GM19193 (cell line): Measurements from ENCODE around the gene HRH2.

Source experiments
- POLR2A ChIP-seq: IDR thresholded peaks from 4 replicates; pipeline ENCODE4 v1.6.1; 2011; ENCODE audit not compliant: insufficient read depth, insufficient read length; ENCODE audit errors: extremely low read depth

HRH2 gene

GRCh38 chr5:175659546-175660253 is 1.8 kb downstream of the HRH2 start:
- TF ChIP-seq POLR2A, result no peak

GRCh38 chr5:175663186-175664184 is 5.6 kb downstream of the HRH2 start:
- TF ChIP-seq POLR2A, result no peak

DNA sequence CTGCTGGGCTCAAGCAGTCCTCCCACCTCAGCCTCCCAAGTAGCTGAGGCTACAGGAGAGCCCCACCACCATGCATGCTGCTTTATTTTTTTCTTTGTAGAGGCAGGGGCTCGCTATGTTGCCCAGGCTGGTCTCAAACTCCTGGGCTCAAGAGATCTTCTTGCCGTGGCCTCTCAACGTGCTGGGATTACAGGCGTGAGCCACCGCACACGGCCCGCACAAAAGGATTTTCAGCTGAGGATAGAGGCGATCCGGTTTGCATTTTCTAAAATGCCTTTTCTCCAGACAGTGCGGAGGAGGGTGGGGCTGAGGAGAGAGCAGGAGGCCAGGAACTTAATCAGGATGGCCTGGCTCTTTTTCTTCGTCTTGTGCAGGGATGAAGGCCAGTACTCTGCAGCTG is 6.9 kb downstream of the HRH2 start:
- no peak for TF ChIP-seq POLR2A

DNA sequence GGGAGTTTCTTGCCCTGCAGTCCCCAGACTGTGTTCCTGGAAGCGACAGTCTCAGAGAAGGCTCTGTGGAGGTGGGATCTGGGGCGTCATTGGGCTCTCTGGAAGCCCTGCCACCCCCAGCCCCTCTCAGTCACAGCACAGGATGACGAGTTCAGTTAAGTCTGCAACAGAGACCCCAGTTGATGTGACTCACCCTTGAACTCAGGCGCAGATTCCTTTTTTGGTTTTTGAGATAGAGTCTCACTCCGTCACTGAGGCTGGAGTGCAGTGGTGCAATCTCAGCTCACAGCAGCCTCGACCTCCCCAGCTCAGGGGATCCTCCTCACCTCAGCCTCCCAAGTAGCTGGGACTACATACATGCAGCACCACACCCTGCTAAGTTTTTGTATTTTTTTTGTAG is 8.3 kb downstream of the HRH2 start:
- TF ChIP-seq POLR2A, result no peak

- no peak for TF ChIP-seq POLR2A
Measured at GRCh38 chr5:175668006-175668405, 10.1 kb downstream of the HRH2 start.

- TF ChIP-seq POLR2A, result no peak
Measured at GRCh38 chr5:175670372-175670771, 12.5 kb downstream of the HRH2 start.

- no peak for TF ChIP-seq POLR2A
Measured at GRCh38 chr5:175671013-175671412, 13.1 kb downstream of the HRH2 start.

- TF ChIP-seq POLR2A, result no peak
Measured at GRCh38 chr5:175672976-175673648, 15.2 kb downstream of the HRH2 start.

DNA sequence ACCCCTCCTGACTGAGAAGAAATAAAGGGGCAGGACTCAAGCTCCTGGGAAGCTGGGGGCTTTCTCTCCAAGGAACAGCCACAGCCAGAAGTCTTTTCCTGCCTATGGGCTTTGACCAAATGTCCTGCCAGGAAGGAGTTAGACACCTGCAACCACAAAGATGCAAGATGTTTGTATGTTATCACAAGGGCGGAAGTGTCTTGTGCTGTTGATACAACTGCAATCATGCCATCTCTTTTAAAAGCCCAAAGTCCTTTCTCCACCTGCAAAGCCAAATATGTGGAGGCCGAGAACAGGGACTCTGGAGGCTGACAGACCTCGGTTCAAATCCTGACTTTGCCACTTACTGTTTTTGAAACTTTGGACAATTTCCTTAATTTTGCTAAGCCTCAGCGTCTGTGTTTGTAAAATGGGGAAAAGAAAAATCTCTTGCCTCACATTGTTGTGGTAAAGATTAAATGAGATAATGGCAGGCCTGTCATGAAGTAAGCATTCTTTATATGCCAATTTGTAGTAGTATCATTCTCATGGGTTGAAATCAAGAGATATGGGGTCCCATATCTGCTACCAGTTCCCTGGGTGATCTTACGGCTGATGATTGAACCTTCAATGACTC is 17.0 kb downstream of the HRH2 start:
- no peak for TF ChIP-seq POLR2A

- no peak for TF ChIP-seq POLR2A
Measured at GRCh38 chr5:175675873-175676272, 18.0 kb downstream of the HRH2 start.

GRCh38 chr5:175677571-175677970 is 19.7 kb downstream of the HRH2 start:
- TF ChIP-seq POLR2A, result no peak

DNA sequence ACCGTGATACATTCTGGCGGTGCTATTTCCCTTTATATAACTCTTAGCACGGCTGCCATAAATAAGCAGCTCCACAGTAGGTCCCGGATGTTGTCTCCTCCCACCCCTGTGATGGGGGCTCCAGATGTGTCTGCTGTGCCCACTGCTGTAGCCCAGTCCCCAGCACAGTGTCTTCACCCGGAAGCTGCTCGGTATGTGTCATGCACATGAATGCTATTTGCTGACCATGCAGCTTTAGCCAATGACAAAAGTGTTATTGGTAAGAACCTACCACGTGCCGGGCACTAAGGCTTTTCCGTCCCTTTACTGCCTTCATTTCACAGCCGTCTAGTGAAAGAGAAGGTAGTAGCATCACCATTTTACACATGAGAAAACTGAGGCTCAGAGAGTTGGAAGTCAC is 20.2 kb downstream of the HRH2 start:
- TF ChIP-seq POLR2A, result no peak

DNA sequence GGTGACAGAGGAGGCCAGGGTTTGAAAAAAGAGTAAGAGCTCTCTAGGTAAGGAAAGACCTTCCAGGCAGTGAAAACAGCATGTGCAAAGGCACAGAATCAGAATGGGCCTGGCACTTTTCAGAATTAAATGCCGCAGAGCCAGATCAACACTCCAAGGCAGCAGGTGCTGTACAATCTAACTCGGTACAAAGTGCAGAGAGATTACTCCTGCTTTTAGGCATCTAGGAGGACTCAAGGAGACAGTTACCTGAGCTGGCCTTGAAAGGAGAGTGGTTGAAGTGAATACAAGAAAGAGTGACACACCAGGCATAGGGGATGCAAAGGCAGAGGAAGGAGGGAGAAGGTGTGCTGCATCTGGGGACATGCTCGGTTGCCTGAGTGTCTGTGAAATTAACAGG is 21.5 kb downstream of the HRH2 start:
- TF ChIP-seq POLR2A, result no peak

DNA sequence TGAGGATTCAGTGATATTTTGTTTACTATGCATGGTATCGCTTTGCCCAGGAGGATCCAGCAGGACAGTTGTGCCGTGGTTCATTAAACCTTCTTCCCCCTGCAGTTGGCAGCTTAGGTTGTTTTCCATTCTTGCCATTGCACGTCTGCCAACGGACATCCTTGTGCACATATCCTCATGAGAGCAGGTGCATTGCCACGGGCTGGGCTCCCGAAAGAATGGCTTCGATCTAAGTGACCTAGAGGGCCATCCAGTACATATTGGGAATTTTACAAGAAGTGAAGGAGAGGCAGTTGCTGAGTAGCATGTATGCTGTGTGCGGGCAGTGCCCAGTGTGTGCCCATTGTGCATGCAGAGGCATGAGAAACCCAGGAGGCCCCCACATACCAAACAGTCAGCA is 22.1 kb downstream of the HRH2 start:
- TF ChIP-seq POLR2A, result no peak

DNA sequence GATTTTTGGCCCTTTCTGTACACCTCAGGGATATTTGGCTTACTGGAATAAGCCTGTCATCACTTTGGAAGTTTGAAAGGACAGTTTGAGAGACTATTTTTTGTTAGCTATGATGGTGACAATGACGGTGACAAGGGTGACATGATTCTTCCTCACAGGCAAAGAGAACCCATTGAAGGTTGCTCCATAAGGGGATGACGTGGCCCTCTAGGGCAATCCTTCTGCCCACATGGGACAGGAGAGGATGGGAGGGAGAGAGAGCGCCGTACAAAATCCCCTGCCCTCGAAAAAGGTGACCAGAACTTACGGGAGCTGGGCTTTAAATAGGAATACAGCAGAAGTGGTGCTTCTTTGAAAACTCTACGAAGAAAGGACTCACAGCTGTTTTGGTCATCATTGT is 22.6 kb downstream of the HRH2 start:
- TF ChIP-seq POLR2A, result no peak
